IMR-90 (cell line): Measurements from ENCODE around the gene CLEC2D. TPM values are rescaled to one million over a fixed set of nuclear protein-coding genes. Genes with fewer than 3 reads are reported as not detected.

Experiments
- ATAC-seq: fragments of 200-7000 bp; cut with Tn5 transposase; 2 replicates; pipeline ENCODE4 v1.9.1; 2020; ENCODE audit warnings: low read depth, mild to moderate bottlenecking, moderate library complexity
- BruUV-seq: library from RNA; stranded (reverse); fragments of 400-500 nt; replicated peaks from 2 replicates; lab custom pipeline; 2021; lab: Mats Ljungman, UMichigan
- CTCF ChIA-PET: fragments of 300-600 bp; formaldehyde crosslinking; extraction: SDS; loops from one replicate; lab custom pipeline; 2021; ENCODE audit warnings: antibody characterized with exemption; lab: Yijun Ruan, JAX
- POLR2A ChIA-PET: fragments of 300-600 bp; sonication (Branson Sonifier 250); formaldehyde crosslinking; loops from one replicate; lab custom pipeline; 2022; ENCODE audit warnings: antibody characterized with exemption; ENCODE audit not compliant: unreplicated experiment; lab: Charles Lee
- DNase-seq: peaks from one replicate; pipeline ENCODE4 v3.0.0; 2013
- H2AFZ ChIP-seq: replicated peaks from 2 replicates; pipeline ENCODE3; 2013; ENCODE audit warnings: low read length, mild to moderate bottlenecking; ENCODE audit not compliant: poor library complexity
- H2AK5ac ChIP-seq: 2 replicates; pipeline ENCODE4 v1.6.1; 2013; ENCODE audit warnings: low read depth, low read length, inconsistent platforms
- H2AK9ac ChIP-seq: replicated peaks from 2 replicates; pipeline ENCODE3; 2013; ENCODE audit warnings: mild to moderate bottlenecking, low read depth, low read length, moderate library complexity; ENCODE audit not compliant: poor library complexity
- H2BK120ac ChIP-seq: 2 replicates; pipeline ENCODE4 v1.6.1; 2013; ENCODE audit warnings: low read depth, low read length, inconsistent platforms
- H2BK15ac ChIP-seq: 3 replicates; pipeline ENCODE4 v1.6.1; 2013; ENCODE audit warnings: low read depth, low read length, inconsistent platforms
- H2BK20ac ChIP-seq: 2 replicates; pipeline ENCODE4 v1.6.1; 2013; ENCODE audit warnings: low read depth, mild to moderate bottlenecking, inconsistent platforms, low read length, moderate library complexity
- H2BK5ac ChIP-seq: 2 replicates; pipeline ENCODE4 v1.6.1; 2013; ENCODE audit warnings: mild to moderate bottlenecking, low read depth, low read length, inconsistent platforms; ENCODE audit not compliant: poor library complexity, severe bottlenecking
- H3K14ac ChIP-seq: replicated peaks from 2 replicates; pipeline ENCODE4 v1.6.1; 2013; ENCODE audit warnings: low read depth, low read length, inconsistent platforms
- H3K18ac ChIP-seq: 2 replicates; pipeline ENCODE4 v1.6.1; 2013; ENCODE audit warnings: low read depth, low read length, control low read depth
- H3K23ac ChIP-seq: 2 replicates; pipeline ENCODE4 v1.6.1; 2013; ENCODE audit warnings: low read depth, low read length, inconsistent platforms
- H3K27ac ChIP-seq: 2 replicates; pipeline ENCODE4 v1.5.1; 2013; ENCODE audit warnings: mild to moderate bottlenecking, control low read depth, low read length; ENCODE audit not compliant: insufficient read depth
- H3K27me3 ChIP-seq: 2 replicates; pipeline ENCODE4 v1.6.1; 2013; ENCODE audit warnings: low read length; ENCODE audit not compliant: control insufficient read depth, insufficient read depth
- H3K36me3 ChIP-seq: 2 replicates; pipeline ENCODE4 v1.6.1; 2013; ENCODE audit warnings: low read length, mixed read lengths; ENCODE audit not compliant: control insufficient read depth, insufficient read depth
- H3K4ac ChIP-seq: 2 replicates; pipeline ENCODE4 v1.6.1; 2013; ENCODE audit warnings: low read depth, low read length, inconsistent platforms
- H3K4me1 ChIP-seq: 2 replicates; pipeline ENCODE4 v1.6.1; 2013; ENCODE audit warnings: low read length, mixed read lengths; ENCODE audit not compliant: control insufficient read depth, insufficient read depth
- H3K4me2 ChIP-seq: 2 replicates; pipeline ENCODE4 v1.6.1; 2013; ENCODE audit warnings: low read depth, mild to moderate bottlenecking, control low read depth, low read length, moderate library complexity
- H3K4me3 ChIP-seq: 2 replicates; pipeline ENCODE4 v1.5.1; 2013; ENCODE audit warnings: low read depth, mild to moderate bottlenecking, control low read depth, low read length, moderate library complexity; ENCODE audit not compliant: insufficient read depth
- H3K56ac ChIP-seq: 2 replicates; pipeline ENCODE4 v1.6.1; 2013; ENCODE audit warnings: low read length, inconsistent platforms; ENCODE audit not compliant: insufficient read depth; ENCODE audit errors: extremely low read depth
- H3K79me1 ChIP-seq, 2 experiments: 2 replicates each; pipeline ENCODE4 v1.6.1; 2013; ENCODE audit warnings: low read length in 2 of 2, inconsistent platforms in 1 of 2, low read depth in 1 of 2
- H3K9ac ChIP-seq: 2 replicates; pipeline ENCODE4 v1.6.1; 2013; ENCODE audit warnings: low read depth, low read length, control low read depth
- H3K9me1 ChIP-seq: 2 replicates; pipeline ENCODE4 v1.6.1; 2013; ENCODE audit warnings: low read length, inconsistent platforms; ENCODE audit not compliant: insufficient read depth
- H3K9me3 ChIP-seq: 2 replicates; pipeline ENCODE4 v1.6.1; 2013; ENCODE audit warnings: low read length; ENCODE audit not compliant: control insufficient read depth, insufficient read depth
- H4K20me1 ChIP-seq: 2 replicates; pipeline ENCODE4 v1.6.1; 2013; ENCODE audit warnings: low read length, inconsistent platforms; ENCODE audit not compliant: insufficient read depth
- H4K5ac ChIP-seq: 2 replicates; pipeline ENCODE4 v1.6.1; 2013; ENCODE audit warnings: mild to moderate bottlenecking, low read depth, low read length, control low read depth
- H4K8ac ChIP-seq, 2 experiments: 2 replicates each; pipeline ENCODE4 v1.6.1; 2013; ENCODE audit warnings: low read depth in 2 of 2, low read length in 2 of 2, control low read depth in 1 of 2, inconsistent platforms in 1 of 2
- H4K91ac ChIP-seq: 2 replicates; pipeline ENCODE4 v1.6.1; 2013; ENCODE audit warnings: low read depth, low read length, inconsistent platforms; ENCODE audit not compliant: insufficient read depth
- BHLHE40 ChIP-seq: fragments of 150-350 bp; IDR thresholded peaks from 2 replicates; pipeline ENCODE4 v1.6.1; 2016; ENCODE audit warnings: mild to moderate bottlenecking, low read depth, low read length
- CEBPB ChIP-seq: IDR thresholded peaks from 2 replicates; pipeline ENCODE4 v1.6.1; 2012; ENCODE audit warnings: low read depth, low read length, improper control_type of control experiment
- FOS ChIP-seq: fragments of 150-350 bp; IDR thresholded peaks from 2 replicates; pipeline ENCODE4 v1.6.1; 2016; ENCODE audit warnings: low read depth, low read length
- MAFK ChIP-seq: IDR thresholded peaks from 2 replicates; pipeline ENCODE4 v1.6.1; 2012; ENCODE audit warnings: low read depth, low read length, improper control_type of control experiment
- MAZ ChIP-seq: IDR thresholded peaks from 2 replicates; pipeline ENCODE4 v1.6.1; 2012; ENCODE audit warnings: low read depth, mild to moderate bottlenecking, low read length, improper control_type of control experiment, moderate library complexity, borderline replicate concordance
- NFE2L2 ChIP-seq: fragments of 150-350 bp; IDR thresholded peaks from 2 replicates; pipeline ENCODE4 v1.6.1; 2016; ENCODE audit warnings: low read depth, mild to moderate bottlenecking, low read length
- POLR2A ChIP-seq: IDR thresholded peaks from 2 replicates; pipeline ENCODE4 v1.6.1; 2012; ENCODE audit warnings: mild to moderate bottlenecking, low read depth, low read length
- RAD21 ChIP-seq: IDR thresholded peaks from 2 replicates; pipeline ENCODE4 v1.6.1; 2012; ENCODE audit warnings: low read length, improper control_type of control experiment
- RCOR1 ChIP-seq: IDR thresholded peaks from 2 replicates; pipeline ENCODE4 v1.6.1; 2012; ENCODE audit warnings: mild to moderate bottlenecking, low read length, improper control_type of control experiment; ENCODE audit not compliant: insufficient replicate concordance
- RFX5 ChIP-seq: IDR thresholded peaks from 2 replicates; pipeline ENCODE4 v1.8.0; 2012; ENCODE audit warnings: low read depth, mild to moderate bottlenecking, low read length, moderate library complexity
- SMC3 ChIP-seq: fragments of 150-350 bp; IDR thresholded peaks from 2 replicates; pipeline ENCODE4 v1.6.1; 2016; ENCODE audit warnings: low read depth, mild to moderate bottlenecking, antibody characterized with exemption, low read length, moderate library complexity
- WGBS, 2 experiments: methylation state at CpG; one replicate each; pipeline versions ENCODE4 v1.1.5 to v1.1.7; 2013; ENCODE audit warnings: missing lambda C conversion rate in 2 of 2; ENCODE audit not compliant: insufficient read length in 1 of 2; ENCODE audit errors: extremely low coverage in 2 of 2; 5-methylcytosine and 5-hydroxymethylcytosine counted together
- dilution Hi-C: fragments of 300-500 bp; cut with HindIII; formaldehyde crosslinking; loops from one replicate; pipeline ENCODE4 v1.14.3; 2018; ENCODE audit warnings: low sequenced_read_pairs; ENCODE audit not compliant: unreplicated experiment
- in situ Hi-C: fragments of 300-500 bp; cut with MboI; formaldehyde crosslinking; loops from 3 replicates; pipeline ENCODE4 v1.14.3; 2019; ENCODE audit warnings: low sequenced_read_pairs, inconsistent platforms, mixed read lengths
- intact Hi-C: fragments of 100-400 bp; cut with micrococcal nuclease; formaldehyde crosslinking; loops from 2 replicates; pipeline ENCODE4 v1.10.0; 2022
- polyA plus RNA-seq, 3 experiments: library from polyadenylated mRNA; depleted of rRNA; stranded (reverse); fragments of >200 nt; gene quantifications; 2 replicates each; pipeline ENCODE4 v1.2.3, GENCODE V29; 2012; ENCODE audit warnings: low replicate concordance in 1 of 3
- total RNA-seq: library from RNA; depleted of rRNA; stranded (reverse); fragments of >200 nt; gene quantifications from 2 replicates; pipeline ENCODE4 v1.2.3, GENCODE V29; 2012
- TF ChIP-seq, protein P1 (sequence below): fragments of 150-350 bp; IDR thresholded peaks from 2 replicates; pipeline ENCODE4 v1.6.1; 2016; ENCODE audit warnings: low read depth, mild to moderate bottlenecking, low read length, moderate library complexity, borderline replicate concordance
- TF ChIP-seq, protein P2 (sequence below): fragments of 150-350 bp; IDR thresholded peaks from 2 replicates; pipeline ENCODE4 v1.6.1; 2017; ENCODE audit warnings: mild to moderate bottlenecking, antibody characterized with exemption, low read length, low read depth

CLEC2D gene
- total and polyA plus RNA-seq, 2 of the 4 experiments (the other 2 are of a cell fraction) = 0.72 to 1.2 TPM

DNA sequence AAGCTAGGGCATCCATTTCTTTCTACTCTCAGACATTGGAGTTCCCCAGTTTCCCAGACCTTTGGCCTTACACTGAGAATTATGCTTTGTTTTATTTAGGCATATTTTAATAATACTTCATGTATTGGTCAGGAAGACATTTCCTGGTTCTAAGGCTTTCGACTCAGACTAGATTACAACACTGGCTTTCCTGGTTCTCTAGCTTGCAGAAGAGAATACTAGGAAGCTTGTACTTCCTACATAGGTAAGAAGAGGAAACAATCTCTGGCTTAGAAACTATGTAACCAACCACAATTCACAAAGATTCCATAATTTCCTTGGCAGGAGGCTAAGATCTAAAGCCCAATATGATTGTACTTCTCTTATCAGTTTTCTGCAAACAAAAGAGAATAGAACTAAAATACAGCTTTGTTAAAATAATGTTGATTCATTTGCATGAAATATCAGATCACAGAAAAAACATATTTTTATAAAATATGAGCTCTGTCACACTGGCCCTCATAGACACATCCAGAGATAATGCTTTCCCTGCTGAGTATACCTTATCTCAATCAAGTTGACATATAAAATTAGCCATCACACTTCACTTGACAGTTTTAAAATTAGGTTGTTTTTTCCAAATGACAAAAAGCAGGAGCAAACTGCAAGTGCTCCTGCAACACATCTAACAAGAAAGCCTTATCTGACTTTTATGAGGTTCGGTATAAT, 30.5 kb downstream of the CLEC2D start:
- peak; percentile 60 for DNase-seq
- in situ Hi-C loops (loop anchor here (25.0 kb wide), 1 partner anchor 363 kb away; no protein-coding TSS in a partner anchor), intact Hi-C loops (loop anchor here (2.0 kb wide), 1 partner anchor 49 kb away; no protein-coding TSS in a partner anchor), dilution Hi-C loops (loop anchor here (10.0 kb wide), 1 partner anchor 65 kb away; no protein-coding TSS in a partner anchor)
- BruUV-seq = no TSS peak
- Histone ChIP-seq H2BK5ac (no peak overlapping the region), H4K91ac (no peak overlapping the region), H3K9me3 (no peaks in the 10 kb centered on the region), H4K5ac (no peak overlapping the region), H3K4me1 (peaks cover 1% of the 10 kb centered on the region; the same call in 1 of the 2 replicates), H4K8ac (no peak overlapping the region), H3K27ac (no peak overlapping the region), H2AFZ (no peak overlapping the region), H2AK9ac (no peak overlapping the region), H3K4ac (no peak overlapping the region), H2BK15ac (no peak overlapping the region), H3K18ac (peak overlapping the region; percentile 83; the same call in 1 of the 2 replicates), H3K36me3 (peaks cover under 1% of the 10 kb centered on the region; the same call in 1 of the 2 replicates), H3K9me1 (no peaks in the 10 kb centered on the region), H2BK20ac (no peak overlapping the region), H3K56ac (no peak overlapping the region), H3K4me3 (no peak overlapping the region), H3K4me2 (no peak overlapping the region), H2AK5ac (no peak overlapping the region), H3K14ac (no peak overlapping the region), H3K79me1 (no peaks in the 10 kb centered on the region), H3K23ac (no peak overlapping the region), H3K9ac (no peak overlapping the region), H3K27me3 (no peaks in the 10 kb centered on the region), H2BK120ac (no peak overlapping the region), H4K20me1 (no peaks in the 10 kb centered on the region)
- TF ChIP-seq RAD21 = no peak
- no peak for TF ChIP-seq POLR2A
- TF ChIP-seq MAZ = no peak
- no peak for TF ChIP-seq BHLHE40
- TF ChIP-seq RFX5 = no peak
- TF ChIP-seq, protein P1, sequence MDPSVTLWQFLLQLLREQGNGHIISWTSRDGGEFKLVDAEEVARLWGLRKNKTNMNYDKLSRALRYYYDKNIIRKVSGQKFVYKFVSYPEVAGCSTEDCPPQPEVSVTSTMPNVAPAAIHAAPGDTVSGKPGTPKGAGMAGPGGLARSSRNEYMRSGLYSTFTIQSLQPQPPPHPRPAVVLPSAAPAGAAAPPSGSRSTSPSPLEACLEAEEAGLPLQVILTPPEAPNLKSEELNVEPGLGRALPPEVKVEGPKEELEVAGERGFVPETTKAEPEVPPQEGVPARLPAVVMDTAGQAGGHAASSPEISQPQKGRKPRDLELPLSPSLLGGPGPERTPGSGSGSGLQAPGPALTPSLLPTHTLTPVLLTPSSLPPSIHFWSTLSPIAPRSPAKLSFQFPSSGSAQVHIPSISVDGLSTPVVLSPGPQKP = no peak
- TF ChIP-seq NFE2L2 = no peak
- no peak for TF ChIP-seq SMC3
- no peak for TF ChIP-seq FOS
- TF ChIP-seq, protein P2, sequence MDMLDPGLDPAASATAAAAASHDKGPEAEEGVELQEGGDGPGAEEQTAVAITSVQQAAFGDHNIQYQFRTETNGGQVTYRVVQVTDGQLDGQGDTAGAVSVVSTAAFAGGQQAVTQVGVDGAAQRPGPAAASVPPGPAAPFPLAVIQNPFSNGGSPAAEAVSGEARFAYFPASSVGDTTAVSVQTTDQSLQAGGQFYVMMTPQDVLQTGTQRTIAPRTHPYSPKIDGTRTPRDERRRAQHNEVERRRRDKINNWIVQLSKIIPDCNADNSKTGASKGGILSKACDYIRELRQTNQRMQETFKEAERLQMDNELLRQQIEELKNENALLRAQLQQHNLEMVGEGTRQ = no peak
- no peak for TF ChIP-seq MAFK
- TF ChIP-seq CEBPB = no peak
- TF ChIP-seq RCOR1 = no peak
- ChIA-PET CTCF (interaction anchor here (0.9 to 2.8 kb wide), 3 partner anchors 8 to 66 kb away, joined by 3 to 14 read pairs (median 7); no protein-coding TSS in a partner anchor), POLR2A (no interaction called here)
- no CpG with 5 or more reads among the region's 2 CpGs for WGBS, 2 experiments
- ATAC-seq = peak; percentile 91
